Vagina (tissue), 2 donors: ENCODE measurements around the gene GRIN1.

Experiments
- CTCF ChIP-seq, 3 experiments: fragments of 450-650 bp in 2 of 3; fragments of 200-600 bp in 1 of 3; sonication (generic) in 1 of 3; IDR thresholded peaks; one replicate each; pipeline ENCODE4 v1.5.1; 2017 to 2019; ENCODE audit warnings: antibody characterized with exemption in 3 of 3, mild to moderate bottlenecking in 2 of 3, moderate library complexity in 2 of 3
- POLR2A ChIP-seq, 2 donors: fragments of 450-650 bp; IDR thresholded peaks; one replicate each; pipeline ENCODE4 v1.6.1; 2017; ENCODE audit warnings: antibody characterized with exemption in 2 of 2, mild to moderate bottlenecking in 2 of 2, moderate library complexity in 2 of 2

- no peak for TF ChIP-seq CTCF (IDR thresholded peaks at IDR 0.05)
- no peak for TF ChIP-seq POLR2A (IDR thresholded peaks at IDR 0.05)
Observed at GRCh38 chr9:137160716-137161557, 22.0 kb downstream of the GRIN1 start.
